Immature natural killer cell (primary cell): ENCODE measurements around the gene PDE6B. TPM values are rescaled to one million over a fixed set of nuclear protein-coding genes. Genes with fewer than 3 reads are reported as not detected.
"Not testable (repeated sequence)": the region's sequence is repeated elsewhere in the genome, so short reads cannot be mapped to it uniquely, and the experiment has no call there.

Experiments used
- DNase-seq, 3 donors: peaks; one replicate each; pipeline ENCODE4 v3.0.0; 2022; ENCODE audit warnings: mixed read lengths in 1 of 3
- H3K27ac Mint-ChIP-seq, 6 donors: one replicate each; pipeline ENCODE4 v1.8.0; 2020; ENCODE audit warnings: mixed read lengths in 6 of 6, mild to moderate bottlenecking in 5 of 6, inconsistent platforms in 4 of 6, moderate library complexity in 3 of 6
- H3K27me3 Mint-ChIP-seq, 3 donors: one replicate each; pipeline ENCODE4 v1.8.0; 2020 to 2021; ENCODE audit warnings: low read depth in 3 of 3, mild to moderate bottlenecking in 3 of 3, mixed read lengths in 3 of 3, moderate library complexity in 3 of 3, inconsistent platforms in 1 of 3
- H3K36me3 Mint-ChIP-seq, 3 donors: one replicate each; pipeline ENCODE4 v1.8.0; 2020; ENCODE audit warnings: mixed read lengths in 3 of 3, inconsistent platforms in 2 of 3, mild to moderate bottlenecking in 2 of 3
- H3K4me1 Mint-ChIP-seq, 2 donors: one replicate each; pipeline ENCODE4 v1.8.0; 2020; ENCODE audit warnings: inconsistent platforms in 2 of 2, mild to moderate bottlenecking in 2 of 2, mixed read lengths in 2 of 2, moderate library complexity in 1 of 2
- H3K4me3 Mint-ChIP-seq, 5 donors: one replicate each; pipeline ENCODE4 v1.8.0; 2020; ENCODE audit warnings: mild to moderate bottlenecking in 5 of 5, mixed read lengths in 5 of 5, inconsistent platforms in 3 of 5, moderate library complexity in 3 of 5
- H3K9me3 Mint-ChIP-seq, 6 donors: one replicate each; pipeline ENCODE4 v1.8.0; 2020; ENCODE audit warnings: mild to moderate bottlenecking in 6 of 6, mixed read lengths in 6 of 6, inconsistent platforms in 4 of 6, moderate library complexity in 3 of 6
- polyA plus RNA-seq, 3 donors: library from polyadenylated mRNA; unstranded; fragments of 300-500 nt; fragmentation: Illumina TruSeq; gene quantifications; one replicate each; pipeline ENCODE4 v1.2.3, GENCODE V29; 2021

The PDE6B gene
- polyA plus RNA-seq, 3 donors from 2014 or later, result 18.9 to 35.8 (median 28.6) TPM

DNA sequence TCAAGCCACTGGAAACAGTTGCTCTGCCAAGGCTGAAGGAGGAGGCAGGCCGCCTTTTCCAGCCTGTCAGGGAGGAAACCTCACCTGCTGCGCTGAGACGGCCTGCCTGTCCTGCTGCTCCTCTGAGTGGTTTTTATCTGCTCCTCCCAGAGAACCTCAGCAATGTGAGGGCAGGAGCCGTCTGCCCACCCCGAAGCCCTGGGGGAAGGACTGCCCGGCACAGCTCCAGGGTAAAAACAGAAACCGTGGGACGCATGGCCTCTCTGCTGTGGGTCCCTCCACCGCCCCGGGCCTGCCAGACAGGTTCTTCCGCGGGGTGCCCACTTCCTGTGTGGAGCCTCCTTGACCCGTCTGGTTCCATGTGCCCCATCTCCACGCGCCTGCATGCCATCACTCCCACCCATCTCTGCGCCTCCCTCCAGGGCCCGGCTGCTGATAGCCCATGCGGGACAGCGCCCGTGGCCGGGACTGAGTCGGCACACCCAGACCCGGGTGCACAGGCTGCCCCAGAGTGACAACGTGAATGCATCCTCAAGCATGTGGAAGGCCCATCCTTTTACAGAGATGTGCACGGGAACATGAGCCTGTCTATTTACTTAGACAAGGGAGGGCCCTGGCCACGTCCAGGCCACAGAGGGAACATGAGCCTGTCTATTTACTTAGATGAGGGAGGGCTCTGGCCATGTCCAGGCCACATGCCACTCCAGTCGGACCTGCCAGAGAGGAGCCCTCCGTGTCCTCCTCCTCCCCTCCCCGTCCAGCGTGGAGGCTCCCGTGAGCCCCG lies 67.6 kb downstream of the PDE6B start:
- no peak overlapping the region for H3K4me3 Mint-ChIP-seq
- peaks cover 9 to 10% of the 10 kb centered on the region in 2 donors for H3K4me1 Mint-ChIP-seq
- DNase-seq, result no peak
- no peaks in the 10 kb centered on the region for H3K9me3 Mint-ChIP-seq
- H3K27ac Mint-ChIP-seq, result no peak overlapping the region
- H3K27me3 Mint-ChIP-seq, result peaks cover 3 to 4% (median 3%) of the 10 kb centered on the region in 3 donors
- no peaks in the 10 kb centered on the region for H3K36me3 Mint-ChIP-seq

DNA sequence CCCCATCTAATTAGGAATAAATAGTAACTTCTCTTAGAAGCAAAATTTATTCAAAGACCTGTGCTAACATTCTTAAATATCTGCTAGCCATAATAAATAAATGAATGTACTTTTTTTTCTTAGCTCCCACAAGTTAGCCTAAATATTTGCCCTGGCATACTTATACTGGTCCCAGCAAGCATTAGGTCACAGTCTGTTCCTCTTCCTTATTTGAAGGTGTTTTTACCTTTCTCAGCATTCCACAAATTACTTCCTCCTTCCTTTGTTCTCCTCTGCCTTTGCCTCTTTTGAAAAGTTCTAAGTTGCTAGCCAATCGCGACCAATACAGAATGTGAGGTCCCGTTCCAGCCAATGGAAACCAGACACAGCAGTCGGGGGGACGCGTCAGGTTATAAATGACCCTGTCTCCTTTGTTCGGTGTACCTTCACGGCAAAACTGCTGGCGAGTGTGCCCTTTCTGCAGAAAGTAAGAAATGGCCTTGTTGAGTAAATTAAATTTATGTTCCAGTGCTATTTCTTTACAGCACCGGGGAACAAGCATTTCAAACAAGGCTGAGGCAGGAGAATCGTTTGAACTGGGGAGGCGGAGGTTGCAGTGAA lies 69.1 kb downstream of the PDE6B start:
- H3K27ac Mint-ChIP-seq, result peak overlapping the region in 2 of 6 donors; percentile 1 to 26
- H3K9me3 Mint-ChIP-seq, H3K36me3 Mint-ChIP-seq, DNase-seq, H3K27me3 Mint-ChIP-seq, H3K4me3 Mint-ChIP-seq: not testable (repeated sequence)
- H3K4me1 Mint-ChIP-seq, result peaks cover 12 to 13% of the 10 kb centered on the region in 2 donors

DNA sequence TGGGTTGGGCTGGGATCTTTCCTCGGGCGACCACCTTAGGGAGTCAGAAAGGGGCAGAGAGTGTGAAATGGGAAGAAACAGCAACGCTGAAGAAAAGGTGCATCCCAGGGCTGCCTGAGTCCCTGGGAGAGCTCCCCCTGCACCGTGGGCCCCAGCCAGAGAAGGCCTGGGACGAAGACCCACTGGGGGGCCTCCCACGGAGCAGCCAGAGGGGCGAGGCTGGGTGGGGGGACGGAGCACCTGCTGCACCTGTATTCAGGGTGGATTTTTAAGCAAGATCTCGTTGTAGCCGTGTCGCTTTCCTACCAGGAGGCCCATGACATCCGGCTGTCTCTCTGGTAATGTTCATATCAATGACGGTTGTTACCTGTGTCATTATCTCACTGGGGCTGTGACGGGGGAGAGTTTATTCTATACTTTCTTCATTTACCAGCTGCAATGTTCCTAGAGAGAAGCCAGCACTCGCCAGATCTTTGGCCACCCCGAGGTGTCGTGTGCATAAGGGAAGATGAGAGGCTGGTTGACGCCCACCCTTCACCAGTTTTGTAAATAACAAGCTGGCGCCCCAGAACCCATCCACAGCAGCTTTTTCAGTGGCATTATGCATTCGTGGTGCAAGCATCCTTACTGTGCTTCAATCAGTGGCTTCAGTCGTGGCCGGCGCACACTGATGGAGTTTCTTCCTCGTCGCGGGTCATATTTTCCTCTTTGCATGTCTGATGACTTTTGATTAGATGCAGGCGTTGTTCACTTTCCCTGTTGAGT lies 74.6 kb downstream of the PDE6B start:
- H3K4me3 Mint-ChIP-seq, result no peak overlapping the region
- peaks cover 0 to 4% (median 3%) of the 10 kb centered on the region in 3 donors for H3K27me3 Mint-ChIP-seq
- H3K27ac Mint-ChIP-seq, result peak overlapping the region in 2 of 6 donors; percentile 69 to 83
- peaks cover 0 to 1% (median 0%) of the 10 kb centered on the region in 6 donors for H3K9me3 Mint-ChIP-seq
- H3K4me1 Mint-ChIP-seq, result peaks cover 8 to 10% of the 10 kb centered on the region in 2 donors
- DNase-seq, result no peak
- H3K36me3 Mint-ChIP-seq, result no peaks in the 10 kb centered on the region

DNA sequence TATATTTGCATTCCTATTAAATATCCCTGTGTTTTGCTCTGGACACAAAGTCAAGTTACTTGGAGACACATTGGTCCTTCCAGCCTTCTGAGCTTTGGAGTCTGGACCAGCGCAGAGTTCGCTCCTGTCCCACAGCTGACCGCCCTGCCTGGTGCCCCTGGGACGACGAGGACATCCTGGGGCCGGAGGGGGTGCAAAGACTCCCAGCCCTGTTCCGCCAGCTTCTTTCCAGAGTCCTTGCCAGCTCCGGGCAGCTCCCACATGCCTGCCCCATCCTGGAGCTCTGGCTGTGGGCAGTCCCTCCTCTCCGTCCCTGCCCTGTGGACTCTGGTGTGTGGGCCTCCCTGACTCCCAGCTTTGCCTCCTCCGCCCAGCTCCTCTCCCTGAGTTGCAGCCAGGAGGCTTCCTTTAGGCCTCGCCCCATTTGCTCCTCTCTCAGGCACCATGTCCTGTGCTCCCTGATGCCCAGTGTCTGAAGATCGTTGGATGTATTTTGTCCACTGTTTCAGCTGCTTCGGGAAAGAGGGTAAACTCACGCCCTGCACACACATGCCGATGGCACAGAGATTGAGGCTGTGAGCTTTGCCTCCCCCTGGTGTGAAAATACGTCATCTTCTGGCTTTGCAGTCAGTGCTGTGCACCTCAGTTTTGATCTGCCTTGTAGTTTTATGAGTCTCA lies 75.4 kb downstream of the PDE6B start:
- H3K9me3 Mint-ChIP-seq, result peaks cover 0 to 1% (median 0%) of the 10 kb centered on the region in 6 donors
- H3K4me3 Mint-ChIP-seq, result no peak overlapping the region
- H3K27me3 Mint-ChIP-seq, result peaks cover 0 to 6% (median 0%) of the 10 kb centered on the region in 3 donors
- peaks cover 8 to 11% of the 10 kb centered on the region in 2 donors for H3K4me1 Mint-ChIP-seq
- H3K27ac Mint-ChIP-seq, result no peak overlapping the region
- no peak for DNase-seq
- no peaks in the 10 kb centered on the region for H3K36me3 Mint-ChIP-seq

DNA sequence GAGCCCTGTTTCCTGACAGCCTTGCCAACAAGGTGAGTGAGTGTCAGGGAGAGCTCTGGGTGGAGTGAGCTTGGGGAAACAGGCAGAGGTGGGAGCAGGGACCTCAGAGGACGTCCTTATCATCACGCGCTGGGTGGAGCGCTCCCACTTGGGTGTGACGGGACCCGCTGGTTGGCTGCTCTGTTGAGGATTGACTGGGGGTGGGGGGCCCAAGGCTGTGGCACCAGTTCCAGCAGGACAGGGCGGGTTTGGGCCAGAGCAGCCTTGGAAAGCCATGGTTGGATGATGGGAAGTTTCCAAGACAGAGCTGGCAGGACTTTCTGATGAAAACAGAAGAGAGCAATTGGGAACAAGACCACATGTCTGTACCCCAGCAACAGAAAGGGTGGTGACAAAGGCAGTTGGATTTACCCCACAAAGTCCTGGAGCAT lies 77.3 kb downstream of the PDE6B start:
- no peaks in the 10 kb centered on the region for H3K36me3 Mint-ChIP-seq
- no peak for DNase-seq
- peak overlapping the region in 3 of 6 donors; percentile 41 to 65 (median 50) for H3K27ac Mint-ChIP-seq
- peaks cover 8 to 11% of the 10 kb centered on the region in 2 donors for H3K4me1 Mint-ChIP-seq
- peaks cover 0 to 6% (median 0%) of the 10 kb centered on the region in 3 donors for H3K27me3 Mint-ChIP-seq
- H3K4me3 Mint-ChIP-seq, result no peak overlapping the region
- H3K9me3 Mint-ChIP-seq, result peaks cover 0 to 1% (median 0%) of the 10 kb centered on the region in 6 donors

DNA sequence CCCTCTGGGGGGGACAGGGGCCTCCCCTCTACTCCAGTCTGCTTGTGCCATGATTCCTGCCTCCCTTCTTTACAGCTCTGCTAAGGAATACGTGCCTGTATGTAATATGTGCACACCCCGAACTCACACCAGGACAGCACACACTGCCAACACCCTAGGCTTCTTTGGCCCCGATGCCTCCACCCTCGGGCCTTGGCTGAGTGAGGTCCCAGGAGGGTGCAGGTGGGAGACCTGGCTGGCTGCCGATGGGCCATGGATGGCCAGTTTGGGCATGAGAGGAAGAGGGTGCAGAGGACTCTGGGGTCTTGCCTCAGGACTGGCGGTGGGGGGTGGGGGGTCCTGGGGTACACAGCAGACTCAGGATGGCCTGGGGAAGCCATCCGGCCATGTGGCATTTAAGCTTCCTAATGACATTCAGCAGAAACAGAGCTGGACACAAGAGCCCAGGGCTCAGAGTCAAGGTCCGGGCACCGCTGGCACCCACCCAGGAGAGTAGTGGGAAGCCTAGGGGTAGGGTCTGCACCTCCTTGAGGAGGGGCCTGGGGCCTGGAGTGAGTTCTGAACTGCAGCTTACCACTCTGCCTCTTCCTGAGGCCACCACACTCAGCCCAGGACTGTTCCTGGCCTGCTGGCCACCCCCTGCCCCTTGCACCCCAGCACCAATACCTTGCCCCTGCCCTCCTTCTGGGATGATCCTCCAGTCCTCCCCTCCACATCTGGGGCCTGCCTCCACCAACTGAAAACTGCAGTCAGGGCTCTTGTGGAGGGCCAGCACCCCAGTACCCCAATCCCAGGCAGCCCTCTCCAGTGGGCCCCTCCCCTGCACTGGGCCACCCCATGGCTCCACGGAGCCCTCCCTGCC lies 78.2 kb downstream of the PDE6B start:
- Mint-ChIP-seq H3K27me3 (peaks cover 0 to 6% (median 0%) of the 10 kb centered on the region in 3 donors), H3K4me3 (no peak overlapping the region)
- DNase-seq, result no peak

DNA sequence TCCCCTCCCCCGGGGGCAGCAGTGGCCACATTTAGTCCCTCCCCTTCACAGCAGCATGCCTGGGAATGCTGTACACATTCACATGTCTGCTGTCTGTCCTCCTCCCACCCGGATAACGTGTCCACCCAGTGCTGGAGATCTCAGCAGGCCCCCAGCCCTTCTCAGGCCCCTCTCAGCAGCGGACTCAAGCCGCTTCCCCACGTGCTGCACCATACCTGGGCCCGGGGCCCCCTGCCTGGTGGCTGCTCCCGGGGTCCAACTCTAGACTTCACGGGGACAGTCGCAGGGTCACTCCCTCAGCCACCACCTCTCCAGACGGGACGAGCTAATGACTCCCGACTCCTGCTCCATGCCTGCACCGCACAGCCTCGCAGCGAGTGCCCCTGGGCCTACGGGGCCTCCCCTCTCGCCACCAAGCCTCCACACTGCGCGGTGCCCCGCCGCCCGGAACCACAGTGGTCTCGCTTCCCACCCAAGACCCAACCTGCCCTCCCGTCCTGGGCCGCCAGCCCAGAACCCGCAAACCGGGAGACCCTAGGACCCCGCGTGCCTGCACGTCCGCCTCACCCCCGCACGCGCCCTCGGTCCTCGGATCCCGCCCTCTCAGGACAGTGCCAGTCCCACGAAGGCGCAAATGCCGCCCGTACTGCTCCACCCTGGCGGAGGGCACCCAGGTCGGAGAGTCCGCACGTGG lies 79.0 kb downstream of the PDE6B start:
- Mint-ChIP-seq H3K27ac (no peak overlapping the region), H3K4me3 (peak overlapping the region in 2 of 5 donors; percentile 12 to 73)
- DNase-seq, result no peak

More for the DNA sequence above, 78.2 kb downstream of the PDE6B start:
- Mint-ChIP-seq H3K36me3 (no peaks in the 10 kb centered on the region), H3K27ac (no peak overlapping the region), H3K9me3 (peaks cover 0 to 1% (median 0%) of the 10 kb centered on the region in 6 donors), H3K4me1 (peaks cover 9 to 12% of the 10 kb centered on the region in 2 donors)

DNA sequence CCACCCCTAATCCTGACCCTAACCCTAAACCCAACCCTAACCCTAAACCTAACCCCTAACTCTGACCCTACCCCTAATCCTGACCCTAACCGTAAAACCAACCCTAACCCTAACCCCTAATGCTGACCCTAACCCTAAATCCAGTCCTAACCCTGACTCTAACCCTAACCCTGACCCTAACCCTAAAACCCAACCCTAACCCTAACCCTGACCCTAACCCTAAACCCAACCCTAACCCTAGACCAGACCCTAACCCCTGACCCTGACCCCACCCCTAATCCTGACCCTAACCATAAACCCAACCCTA lies 79.6 kb downstream of the PDE6B start:
- peaks cover 15 to 17% of the 10 kb centered on the region in 2 donors for H3K4me1 Mint-ChIP-seq
- no peak for DNase-seq
- H3K27ac Mint-ChIP-seq, result peak overlapping the region in 2 of 6 donors; percentile 49 to 82
- H3K27me3 Mint-ChIP-seq, result peaks cover 0 to 5% (median 0%) of the 10 kb centered on the region in 3 donors
- H3K36me3 Mint-ChIP-seq, result no peaks in the 10 kb centered on the region
- H3K9me3 Mint-ChIP-seq, result no peaks in the 10 kb centered on the region
- H3K4me3 Mint-ChIP-seq, result peak overlapping the region; percentile 73 to 82 (median 79)

More for the DNA sequence above, 79.0 kb downstream of the PDE6B start:
- peaks cover 14% of the 10 kb centered on the region in 2 donors for H3K4me1 Mint-ChIP-seq
- H3K9me3 Mint-ChIP-seq, result no peaks in the 10 kb centered on the region
- peaks cover 0 to 6% (median 0%) of the 10 kb centered on the region in 3 donors for H3K27me3 Mint-ChIP-seq
- no peaks in the 10 kb centered on the region for H3K36me3 Mint-ChIP-seq

DNA sequence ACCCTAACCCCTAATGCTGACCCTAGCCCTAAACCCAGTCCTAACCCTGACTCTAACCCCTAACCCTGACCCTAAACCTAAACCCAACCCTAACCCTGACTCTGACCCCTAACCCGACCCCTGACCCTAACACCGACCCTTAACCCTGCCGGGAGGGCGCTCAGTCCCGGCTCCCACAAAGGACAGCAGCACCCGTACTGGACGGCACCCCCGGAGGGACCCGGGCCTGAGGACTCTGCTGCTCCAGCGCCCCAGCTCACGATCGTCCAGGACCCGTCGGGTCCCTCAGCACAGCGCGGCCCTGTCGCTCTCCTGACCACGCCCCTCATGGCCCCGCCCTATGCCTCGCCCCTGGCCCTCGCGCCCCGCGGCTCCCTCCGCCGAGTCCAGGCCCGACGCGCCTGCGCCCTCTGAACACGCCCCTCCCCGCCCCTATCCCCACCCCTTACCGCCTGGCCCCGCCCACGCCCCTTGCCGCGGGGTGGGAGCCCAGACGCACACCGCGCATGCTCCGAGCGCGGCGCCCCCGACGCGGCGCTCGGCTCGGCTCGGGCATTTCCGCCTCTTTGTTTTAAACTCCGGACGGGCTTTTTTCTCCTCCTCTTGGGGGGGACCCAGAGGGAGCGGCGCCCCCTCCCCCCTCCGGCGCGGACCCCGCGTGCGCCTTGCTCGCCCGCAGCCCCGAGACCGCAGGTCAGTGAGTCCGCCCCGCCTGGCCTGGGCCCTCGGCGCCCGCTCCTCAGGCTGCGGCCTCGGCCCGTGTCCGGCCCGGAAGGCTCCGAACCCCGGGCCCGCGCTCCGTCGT lies 80.1 kb downstream of the PDE6B start, which contains the start of gene PCGF3:
Gene PCGF3 (plus strand): TSS at position 555 of the 805 bp plus-strand sequence. CDS start 27,849 bp downstream, outside the sequence.
- Mint-ChIP-seq H3K27me3 (peaks cover 0 to 3% (median 0%) of the 10 kb centered on the region in 3 donors), H3K4me3 (peak within 1 kb of the TSS; percentile 73 to 82 (median 79)), H3K27ac (peak within 1 kb of the TSS in 5 of 6 donors; percentile 20 to 82 (median 74)), H3K36me3 (no peaks in the 10 kb centered on the region), H3K9me3 (no peaks in the 10 kb centered on the region), H3K4me1 (peaks cover 20% of the 10 kb centered on the region in 2 donors)
- peak; percentile 89 to 92 (median 91) for DNase-seq

DNA sequence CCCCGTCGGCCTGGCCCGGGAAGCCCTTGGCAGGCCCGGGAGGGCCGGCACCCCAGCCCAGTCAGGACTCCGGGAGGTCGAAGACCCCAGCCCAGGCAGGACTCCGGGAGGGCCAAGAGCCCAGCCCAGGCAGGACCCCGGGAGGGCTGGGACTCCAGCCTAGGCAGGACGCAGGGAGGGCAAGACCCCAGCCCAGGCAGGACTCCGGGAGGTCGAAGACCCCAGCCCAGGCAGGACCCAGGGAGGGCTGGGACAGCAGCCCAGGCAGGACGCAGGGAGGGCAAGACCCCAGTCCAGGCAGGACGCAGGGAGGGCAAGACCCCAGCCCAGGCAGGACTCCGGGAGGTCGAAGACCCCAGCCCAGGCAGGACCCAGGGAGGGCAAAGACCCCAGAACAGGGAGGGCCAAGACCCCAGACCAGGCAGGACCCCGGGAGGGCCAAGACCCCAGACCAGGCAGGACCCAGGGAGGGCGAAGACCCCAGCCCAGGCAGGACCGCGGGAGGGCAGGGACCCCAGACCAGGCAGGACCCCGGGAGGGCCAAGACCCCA lies 80.8 kb downstream of the PDE6B start:
- not testable (repeated sequence) for H3K27me3 Mint-ChIP-seq, H3K36me3 Mint-ChIP-seq, DNase-seq, H3K9me3 Mint-ChIP-seq, H3K27ac Mint-ChIP-seq
- H3K4me3 Mint-ChIP-seq, result peak overlapping the region in 3 of 5 donors; percentile 6 to 17 (median 12)
- peaks cover 22 to 26% of the 10 kb centered on the region in 2 donors for H3K4me1 Mint-ChIP-seq

DNA sequence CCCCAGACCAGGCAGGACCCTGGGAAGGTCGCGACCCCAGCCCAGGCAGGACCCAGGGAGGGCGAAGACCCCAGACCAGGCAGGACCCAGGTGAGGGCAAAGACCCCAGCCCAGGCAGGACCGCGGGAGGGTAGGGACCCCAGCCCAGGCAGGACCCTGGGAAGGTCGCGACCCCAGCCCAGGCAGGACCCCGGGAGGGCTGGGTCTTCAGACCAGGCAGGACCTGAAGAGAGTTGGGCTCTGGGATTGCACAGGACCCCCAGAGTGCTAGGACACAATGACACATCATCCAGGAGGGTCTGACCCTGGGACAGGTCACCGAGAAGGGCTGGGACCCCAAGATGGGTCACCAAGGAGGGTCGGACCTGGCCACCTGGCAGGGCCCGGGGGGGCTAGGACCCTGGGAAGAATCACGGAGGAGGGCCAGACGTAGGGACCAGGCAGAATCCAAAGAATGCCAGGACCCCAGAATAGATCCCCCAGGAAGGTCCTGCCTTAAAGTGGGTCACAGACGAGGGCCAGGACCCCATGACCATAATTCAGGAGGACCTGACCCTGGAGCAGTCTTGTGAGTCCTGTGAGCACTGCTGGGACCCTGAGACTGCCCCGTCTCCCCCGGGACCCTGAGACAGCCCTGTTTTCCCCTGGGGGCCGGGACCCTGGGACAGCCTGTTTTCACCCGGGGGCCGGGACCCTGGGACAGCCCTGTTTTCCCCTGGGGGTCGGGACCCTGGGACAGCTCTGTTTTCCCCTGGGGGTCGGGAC lies 81.6 kb downstream of the PDE6B start:
- Mint-ChIP-seq H3K27ac (no peak overlapping the region), H3K9me3 (no peaks in the 10 kb centered on the region), H3K27me3 (peaks cover 0 to 2% (median 0%) of the 10 kb centered on the region in 3 donors), H3K4me1 (peaks cover 22 to 26% of the 10 kb centered on the region in 2 donors), H3K36me3 (no peaks in the 10 kb centered on the region), H3K4me3 (peak overlapping the region in 2 of 5 donors; percentile 29 to 33)
- no peak for DNase-seq
